GM23248 (cell line): ENCODE results near the gene PADI4. TPM values are rescaled to one million over a fixed set of nuclear protein-coding genes. Genes with fewer than 3 reads are reported as not detected.

Source experiments
- DNase-seq: peaks from one replicate; pipeline ENCODE4 v3.0.0-alpha.2; 2015
- H2AFZ ChIP-seq: fragments of 200-600 bp; sonication (generic); 2 replicates; pipeline ENCODE4 v1.6.1; 2016; ENCODE audit warnings: antibody characterized with exemption
- H3F3A ChIP-seq: fragments of 200-600 bp; sonication (generic); 2 replicates; pipeline ENCODE4 v1.6.1; 2016; ENCODE audit warnings: mild to moderate bottlenecking, antibody characterized with exemption, mixed run types; ENCODE audit not compliant: insufficient read depth
- H3K27ac ChIP-seq: fragments of 200-600 bp; sonication (generic); 2 replicates; pipeline ENCODE4 v1.5.1; 2016; ENCODE audit warnings: mild to moderate bottlenecking
- H3K27me3 ChIP-seq: fragments of 200-600 bp; sonication (generic); replicated peaks from 2 replicates; pipeline ENCODE4 v1.6.1; 2016; ENCODE audit warnings: mild to moderate bottlenecking; ENCODE audit not compliant: insufficient read depth
- H3K36me3 ChIP-seq: fragments of 200-600 bp; sonication (generic); 2 replicates; pipeline ENCODE4 v1.6.1; 2016; ENCODE audit warnings: low read depth, mild to moderate bottlenecking
- H3K4me1 ChIP-seq: fragments of 200-600 bp; sonication (generic); 2 replicates; pipeline ENCODE4 v1.6.1; 2016; ENCODE audit warnings: mild to moderate bottlenecking; ENCODE audit not compliant: insufficient read depth
- H3K4me2 ChIP-seq: fragments of 200-600 bp; sonication (generic); one replicate; pipeline ENCODE4 v1.6.1; 2016; ENCODE audit warnings: mild to moderate bottlenecking; ENCODE audit not compliant: unreplicated experiment
- H3K4me3 ChIP-seq: fragments of 200-600 bp; sonication (generic); 2 replicates; pipeline ENCODE4 v1.5.1; 2016; ENCODE audit warnings: mild to moderate bottlenecking
- H3K79me2 ChIP-seq: fragments of 200-600 bp; sonication (generic); 2 replicates; pipeline ENCODE4 v1.6.1; 2016; ENCODE audit warnings: mild to moderate bottlenecking; ENCODE audit not compliant: insufficient read depth
- H3K9ac ChIP-seq: fragments of 200-600 bp; sonication (generic); 2 replicates; pipeline ENCODE4 v1.6.1; 2016; ENCODE audit warnings: mild to moderate bottlenecking
- H3K9me2 ChIP-seq: fragments of 200-600 bp; sonication (generic); 2 replicates; pipeline ENCODE4 v1.6.1; 2016; ENCODE audit warnings: mixed run types, mild to moderate bottlenecking, moderate library complexity; ENCODE audit not compliant: insufficient read depth
- H3K9me3 ChIP-seq: fragments of 200-600 bp; sonication (generic); one replicate; pipeline ENCODE4 v1.6.1; 2017; ENCODE audit warnings: low read depth
- H4K20me1 ChIP-seq: fragments of 200-600 bp; sonication (generic); 2 replicates; pipeline ENCODE4 v1.6.0; 2016; ENCODE audit not compliant: insufficient read depth
- EZH2 ChIP-seq: fragments of 200-600 bp; sonication (generic); IDR thresholded peaks from 2 replicates; pipeline ENCODE4 v1.6.1; 2018; ENCODE audit warnings: antibody characterized with exemption, mild to moderate bottlenecking; ENCODE audit not compliant: insufficient read depth, poor library complexity, severe bottlenecking
- EZH2phosphoT487 ChIP-seq: fragments of 200-600 bp; sonication (generic); IDR thresholded peaks from 2 replicates; pipeline ENCODE4 v1.6.1; 2018; ENCODE audit warnings: antibody characterized with exemption, moderate library complexity, mild to moderate bottlenecking, low read depth; ENCODE audit not compliant: insufficient read depth
- WGBS, 2 experiments: methylation state at CpG; one replicate each; pipeline ENCODE4 v1.1.6; 2015 to 2017; ENCODE audit warnings: low lambda C conversion rate in 2 of 2, low coverage in 1 of 2; ENCODE audit errors: missing lambda C conversion rate in 2 of 2; 5-methylcytosine and 5-hydroxymethylcytosine counted together
- in situ Hi-C: fragments of 300-500 bp; cut with MboI; formaldehyde crosslinking; loops from 2 replicates; pipeline ENCODE4 v1.15.0; 2020
- polyA plus RNA-seq: library from polyadenylated mRNA; unstranded; fragments of >200 nt; fragmentation: Nextera tagmentation; extraction: Ambion mirVana; gene quantifications from 2 replicates; pipeline ENCODE4 v1.2.1, GENCODE V29; 2016
- total RNA-seq: library from RNA; depleted of rRNA; stranded (reverse); fragments of >200 nt; shearing (Covaris generic); gene quantifications from 2 replicates; pipeline ENCODE4 v1.2.3, GENCODE V29; 2014

PADI4 gene
- total and polyA plus RNA-seq, 2 experiments from 2014 or later: not detected

DNA sequence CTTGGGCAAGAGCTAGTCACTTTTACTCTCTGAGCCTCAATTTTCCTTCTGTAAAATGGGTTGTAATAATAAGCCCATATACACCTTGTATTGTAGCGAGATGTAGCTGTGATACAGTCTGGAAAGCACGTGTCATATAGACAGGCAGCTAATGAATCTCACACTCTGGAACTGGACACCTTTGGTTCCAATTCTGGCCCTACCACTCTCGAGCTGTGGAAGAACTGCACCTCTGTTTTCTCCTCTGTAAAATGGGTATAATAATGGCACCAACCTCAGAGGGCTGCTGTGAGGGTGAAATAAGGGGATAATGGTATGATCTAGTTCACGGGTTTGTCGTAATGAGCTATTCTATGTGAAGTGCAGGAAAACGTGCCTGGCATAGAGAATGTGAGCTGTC, 668 bp upstream of the PADI4 start:
- peaks cover 16% of the 10 kb centered on the region for H3K27me3 ChIP-seq
- no peaks in the 10 kb centered on the region for H3K9me3 ChIP-seq
- H3K4me3 ChIP-seq: no peak overlapping the region
- in situ Hi-C loops: no loop called here
- TF ChIP-seq EZH2 (no peak), EZH2phosphoT487 (no peak)
- DNase-seq: no peak
- H3K36me3 ChIP-seq: no peaks in the 10 kb centered on the region
- H3K4me2 ChIP-seq: no peak overlapping the region
- no peak overlapping the region for H3K9ac ChIP-seq
- no peak overlapping the region for H2AFZ ChIP-seq
- H3K4me1 ChIP-seq: no peaks in the 10 kb centered on the region
- 55 to 59% methylated on average over 6 of the region's 6 CpGs for WGBS, 2 experiments
- H3K27ac ChIP-seq: no peak overlapping the region
- no peaks in the 10 kb centered on the region for H4K20me1 ChIP-seq
- no peaks in the 10 kb centered on the region for H3K9me2 ChIP-seq
- H3K79me2 ChIP-seq: no peaks in the 10 kb centered on the region
- no peaks in the 10 kb centered on the region for H3F3A ChIP-seq

DNA sequence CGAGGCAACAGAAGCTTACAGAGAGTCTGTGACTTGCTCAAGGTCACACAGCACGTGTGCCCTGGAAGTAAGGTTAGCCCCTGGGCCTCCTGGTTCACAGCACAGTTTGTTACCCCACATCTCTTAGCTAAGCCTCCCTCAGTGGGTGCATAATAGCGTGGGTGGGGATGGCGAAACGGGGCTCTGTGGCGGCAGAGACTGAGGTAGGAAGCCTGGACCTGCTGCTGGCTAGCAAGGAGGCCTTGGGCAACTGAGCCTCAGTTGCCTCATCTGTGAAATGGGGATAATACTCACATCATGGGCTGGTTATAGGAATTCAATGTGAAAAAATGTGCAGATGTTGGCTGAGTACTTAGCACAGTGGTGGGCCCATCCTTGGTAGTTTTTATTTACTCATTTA, 596 bp downstream of the PADI4 start:
- Histone ChIP-seq H2AFZ (no peak overlapping the region), H3K79me2 (no peaks in the 10 kb centered on the region), H3K9me3 (no peaks in the 10 kb centered on the region), H3K9me2 (no peaks in the 10 kb centered on the region), H3K9ac (no peak overlapping the region), H3K4me3 (no peak overlapping the region), H3K27me3 (peaks cover 17% of the 10 kb centered on the region), H3K27ac (no peak overlapping the region), H3K4me2 (no peak overlapping the region), H3K4me1 (no peaks in the 10 kb centered on the region), H3F3A (no peaks in the 10 kb centered on the region), H4K20me1 (no peaks in the 10 kb centered on the region), H3K36me3 (no peaks in the 10 kb centered on the region)
- DNase-seq: no peak
- TF ChIP-seq EZH2 (no peak), EZH2phosphoT487 (no peak)
- 42 to 46% methylated on average over 6 of the region's 6 CpGs for WGBS, 2 experiments
- in situ Hi-C loops: no loop called here

- Histone ChIP-seq H3F3A (no peaks in the 10 kb centered on the region), H3K4me2 (no peak overlapping the region), H3K4me1 (no peaks in the 10 kb centered on the region), H3K27ac (no peak overlapping the region), H3K27me3 (peaks cover 24% of the 10 kb centered on the region), H3K9me3 (no peaks in the 10 kb centered on the region), H3K4me3 (no peak overlapping the region), H3K36me3 (no peaks in the 10 kb centered on the region), H3K9ac (no peak overlapping the region), H3K9me2 (no peaks in the 10 kb centered on the region), H3K79me2 (no peaks in the 10 kb centered on the region), H4K20me1 (no peaks in the 10 kb centered on the region), H2AFZ (no peak overlapping the region)
- DNase-seq: no peak
- 52 to 53% methylated on average over 8 of the region's 8 CpGs for WGBS, 2 experiments
- in situ Hi-C loops: no loop called here
- TF ChIP-seq EZH2phosphoT487: no peak
- no peak for TF ChIP-seq EZH2
Observed at GRCh38 chr1:17309426-17310067, 1.6 kb downstream of the PADI4 start.

- WGBS, 2 experiments: 43 to 47% methylated on average over 7 of the region's 7 CpGs
- H3F3A ChIP-seq: no peaks in the 10 kb centered on the region
- H3K79me2 ChIP-seq: no peaks in the 10 kb centered on the region
- H3K27me3 ChIP-seq: peaks cover 20% of the 10 kb centered on the region
- no peak for DNase-seq
- H3K4me3 ChIP-seq: no peak overlapping the region
- no peaks in the 10 kb centered on the region for H3K9me3 ChIP-seq
- in situ Hi-C loops: no loop called here
- no peak overlapping the region for H3K4me2 ChIP-seq
- H3K27ac ChIP-seq: no peak overlapping the region
- H3K36me3 ChIP-seq: no peaks in the 10 kb centered on the region
- no peaks in the 10 kb centered on the region for H4K20me1 ChIP-seq
- TF ChIP-seq EZH2: no peak
- TF ChIP-seq EZH2phosphoT487: no peak
- H2AFZ ChIP-seq: no peak overlapping the region
- H3K4me1 ChIP-seq: no peaks in the 10 kb centered on the region
- H3K9ac ChIP-seq: no peak overlapping the region
- H3K9me2 ChIP-seq: no peaks in the 10 kb centered on the region
Observed at GRCh38 chr1:17310068-17310640, 2.2 kb downstream of the PADI4 start.
